Left renal cortex interstitium (tissue), 4 donors: ENCODE measurements around the gene UGT1A7. TPM values are rescaled to one million over a fixed set of nuclear protein-coding genes. Genes with fewer than 3 reads are reported as not detected.

Source experiments
- DNase-seq, 4 donors: peaks; one replicate each; pipeline ENCODE4 v3.0.0-alpha.2; 2013; ENCODE audit warnings: low read depth in 4 of 4, low spot score in 2 of 4, missing footprints in 1 of 4
- polyA plus RNA-seq, 4 donors: library from polyadenylated mRNA; unstranded; fragments of 120-200 nt; gene quantifications; one replicate each; pipeline ENCODE4 v1.2.1, GENCODE V29; 2013; ENCODE audit not compliant: insufficient read length in 4 of 4

UGT1A7 gene
- polyA plus RNA-seq, 4 donors, result not detected

DNA sequence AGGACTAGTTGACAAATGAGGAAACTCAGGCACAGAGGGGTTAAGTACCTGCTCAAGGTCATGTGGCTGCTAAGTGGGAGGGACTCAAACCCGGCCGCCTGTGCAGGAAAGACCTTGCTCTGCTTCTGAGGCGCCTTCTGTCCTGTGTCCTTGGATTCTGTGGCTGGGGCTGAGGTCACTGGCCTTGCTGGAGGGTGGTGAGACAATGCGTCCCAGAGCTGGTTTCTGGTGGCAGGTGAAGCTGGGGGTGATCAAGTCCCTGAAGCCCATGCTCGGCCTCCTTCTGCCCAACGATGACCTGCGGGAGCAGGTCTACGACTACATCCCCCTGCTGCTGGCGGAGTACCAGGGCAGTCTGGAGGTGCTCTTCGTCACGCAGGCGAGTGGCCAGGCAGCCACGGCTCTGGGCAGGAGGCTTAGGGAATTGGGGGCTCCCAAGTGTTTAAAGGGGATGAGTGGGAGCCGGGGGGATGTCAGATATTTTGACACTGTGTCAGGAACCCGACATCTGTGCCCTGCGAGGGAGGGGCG, 112.5 kb downstream of the UGT1A7 start:
- no peak for DNase-seq

- DNase-seq, result no peak
Measured at GRCh38 chr2:233795735-233796171, 114.1 kb downstream of the UGT1A7 start.

DNA sequence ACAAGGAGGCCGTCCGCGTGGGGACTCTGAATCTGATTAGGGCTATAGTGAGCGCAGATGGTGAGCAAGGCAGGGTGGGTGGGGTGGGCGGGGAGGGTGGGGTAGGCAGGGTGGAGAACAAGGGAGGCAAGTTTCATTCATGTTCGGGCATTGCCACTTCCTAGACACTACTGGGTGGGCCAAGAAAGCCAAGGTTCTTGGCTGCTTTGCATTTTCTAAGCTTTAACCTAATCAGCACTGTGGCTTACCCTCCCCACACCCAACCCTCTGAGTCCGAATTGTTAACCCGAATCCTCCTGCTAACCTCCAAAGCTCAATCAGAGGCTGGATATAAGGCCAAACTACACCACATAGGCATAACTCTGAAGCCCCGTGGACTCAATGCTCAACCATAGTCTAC, 114.6 kb downstream of the UGT1A7 start:
- DNase-seq, result no peak

DNA sequence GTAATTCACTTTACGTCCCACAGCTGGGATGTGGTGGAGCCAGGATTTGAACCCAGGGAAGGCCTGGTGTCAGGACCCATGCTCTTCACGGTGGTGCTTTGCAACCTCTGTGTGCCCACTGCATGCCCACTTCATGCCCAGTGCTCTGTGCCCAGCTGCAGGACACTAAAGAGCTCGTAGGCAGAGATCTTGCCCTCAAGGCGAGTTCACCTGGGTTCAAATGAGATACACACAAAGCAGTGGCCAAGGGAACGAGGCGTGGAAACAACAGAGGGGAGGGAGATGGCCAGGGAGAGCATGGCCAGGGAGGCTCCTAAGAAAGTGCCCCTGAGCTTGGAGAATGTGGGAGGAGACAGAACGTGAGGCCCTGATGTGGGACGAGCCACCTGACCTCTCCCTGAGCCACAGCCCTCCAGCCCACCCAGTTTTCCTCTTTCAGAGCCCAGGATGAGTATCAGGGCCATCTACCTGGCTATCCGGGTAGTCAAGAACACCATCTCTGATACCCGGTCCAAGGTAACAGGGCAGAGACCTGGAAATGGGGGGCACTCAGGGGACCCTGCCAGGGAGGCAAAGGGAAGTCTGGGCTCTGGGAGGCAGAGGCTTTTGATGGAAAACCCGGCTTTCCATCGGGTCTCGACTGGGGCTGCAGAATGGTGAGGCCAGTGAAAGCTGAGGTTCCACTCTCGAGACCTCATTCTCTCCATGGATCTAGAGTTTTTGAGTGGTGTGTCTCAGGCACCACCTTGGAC, 116.8 kb downstream of the UGT1A7 start:
- no peak for DNase-seq

DNA sequence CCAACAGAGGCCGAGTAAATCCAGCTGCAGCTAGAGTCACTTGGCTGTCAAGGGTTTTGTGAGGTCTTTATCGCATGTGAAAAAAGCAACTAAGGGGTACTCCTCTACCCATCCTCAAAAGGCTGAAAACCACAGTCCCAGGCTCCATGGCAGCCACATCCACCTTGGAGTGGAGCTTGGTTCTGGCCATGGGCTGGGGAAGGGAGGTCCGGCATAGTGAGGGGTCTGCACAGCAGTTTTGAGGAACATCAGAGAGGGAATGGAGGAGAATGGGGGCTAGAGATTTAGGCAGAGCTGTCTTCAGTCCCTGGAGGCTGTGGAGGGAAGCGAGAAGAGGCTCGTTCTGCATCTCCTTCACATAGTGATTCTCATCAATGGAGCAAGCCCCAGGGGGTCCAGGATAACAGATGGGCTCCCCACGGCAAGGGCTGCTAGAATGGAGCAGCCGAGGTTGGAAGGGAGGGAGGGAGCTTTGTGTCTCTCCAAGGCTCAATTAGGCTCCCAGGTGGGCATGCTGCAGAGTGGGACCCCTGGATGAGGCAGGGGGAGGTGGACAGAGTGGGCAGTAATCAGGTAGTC, 117.5 kb downstream of the UGT1A7 start:
- no peak for DNase-seq

DNA sequence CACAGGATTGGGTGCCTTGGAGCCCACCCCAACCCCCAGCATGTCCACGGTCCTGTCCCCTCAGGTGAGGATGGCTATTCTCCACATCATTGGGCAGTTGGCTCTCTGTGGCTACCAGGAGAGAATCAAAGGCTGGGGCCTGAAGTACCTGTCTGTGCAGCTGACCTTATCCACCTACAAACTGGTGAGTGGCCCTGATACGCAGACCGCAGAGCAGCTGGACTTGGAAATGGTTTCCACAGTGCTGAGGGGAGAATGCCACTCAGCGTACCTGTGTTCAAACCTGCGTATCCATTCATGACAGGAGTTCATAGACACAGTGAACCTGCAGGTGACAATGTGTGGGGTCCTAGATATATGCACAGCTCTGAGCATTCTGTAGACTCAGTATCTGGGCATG, 118.0 kb downstream of the UGT1A7 start:
- DNase-seq, result no peak

GRCh38 chr2:233800208-233800607, 118.5 kb downstream of the UGT1A7 start:
- DNase-seq, result no peak

- no peak for DNase-seq
Measured at GRCh38 chr2:233801357-233802131, 119.8 kb downstream of the UGT1A7 start.

GRCh38 chr2:233802132-233802815, 120.6 kb downstream of the UGT1A7 start:
- DNase-seq, result no peak

GRCh38 chr2:233803292-233803911, 121.7 kb downstream of the UGT1A7 start:
- DNase-seq, result no peak

- DNase-seq, result no peak
Measured at GRCh38 chr2:233803994-233804393, 122.3 kb downstream of the UGT1A7 start.

GRCh38 chr2:233807215-233807865, 125.6 kb downstream of the UGT1A7 start:
- DNase-seq, result no peak

- no peak for DNase-seq
Measured at GRCh38 chr2:233807966-233808935, 126.5 kb downstream of the UGT1A7 start.

DNA sequence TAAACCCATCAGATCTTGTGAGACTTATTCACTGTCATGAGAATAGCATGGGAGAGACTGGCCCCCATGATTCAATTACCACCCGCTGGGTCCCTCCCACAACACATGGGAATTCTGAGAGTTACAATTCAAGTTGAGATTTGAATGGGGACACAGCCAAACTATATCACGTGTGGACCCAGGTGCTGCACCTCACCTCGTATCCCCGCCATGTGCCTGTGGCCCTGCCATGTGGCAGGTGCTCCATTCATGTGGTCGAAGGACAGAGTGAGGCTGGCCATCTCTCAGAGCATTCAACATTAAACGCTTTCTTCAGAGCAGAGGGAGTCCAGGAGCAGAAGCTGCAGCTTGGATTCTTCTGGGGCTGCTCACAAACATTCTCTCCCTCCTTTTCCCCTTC, 128.7 kb downstream of the UGT1A7 start:
- DNase-seq, result no peak

DNA sequence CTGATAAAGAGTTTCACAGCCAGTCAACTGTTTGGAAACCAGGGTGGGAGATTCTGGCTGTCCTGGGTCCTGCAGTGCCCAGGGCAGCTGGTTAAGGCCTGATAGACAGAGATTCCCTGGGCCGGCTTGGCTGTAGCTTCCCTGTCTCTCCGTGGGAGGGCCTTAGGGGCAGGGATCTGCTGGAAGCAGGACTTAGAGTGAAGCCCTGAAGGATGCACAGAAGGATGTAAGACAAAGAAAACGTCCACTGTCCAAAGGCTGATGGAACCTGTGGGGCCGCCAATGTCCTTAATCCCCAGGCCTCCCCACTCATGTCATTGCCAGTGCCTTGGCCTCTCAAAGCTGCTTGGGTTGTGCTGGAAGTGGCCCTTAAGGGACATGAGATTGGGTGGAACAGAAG, 129.4 kb downstream of the UGT1A7 start:
- no peak for DNase-seq

DNA sequence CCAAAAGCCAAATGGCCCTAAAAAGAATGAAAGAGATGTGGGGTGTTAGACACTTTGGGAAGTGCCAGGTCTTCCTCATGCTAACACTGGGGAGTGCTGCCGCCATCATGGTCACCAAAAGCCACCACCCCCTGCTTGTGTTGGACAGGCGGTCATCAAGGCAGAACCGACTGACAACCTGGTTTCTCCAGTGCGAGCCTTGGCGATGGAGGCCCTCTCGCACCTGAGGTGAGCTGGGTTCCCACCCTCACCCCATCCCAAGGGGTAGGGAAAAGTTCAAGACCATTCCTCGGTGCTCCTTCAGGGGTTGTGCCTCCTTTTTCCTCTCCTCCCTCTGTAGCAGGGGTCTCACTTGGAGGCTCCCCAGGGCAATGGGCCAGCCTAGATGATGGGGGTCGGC, 130.0 kb downstream of the UGT1A7 start:
- no peak for DNase-seq

DNA sequence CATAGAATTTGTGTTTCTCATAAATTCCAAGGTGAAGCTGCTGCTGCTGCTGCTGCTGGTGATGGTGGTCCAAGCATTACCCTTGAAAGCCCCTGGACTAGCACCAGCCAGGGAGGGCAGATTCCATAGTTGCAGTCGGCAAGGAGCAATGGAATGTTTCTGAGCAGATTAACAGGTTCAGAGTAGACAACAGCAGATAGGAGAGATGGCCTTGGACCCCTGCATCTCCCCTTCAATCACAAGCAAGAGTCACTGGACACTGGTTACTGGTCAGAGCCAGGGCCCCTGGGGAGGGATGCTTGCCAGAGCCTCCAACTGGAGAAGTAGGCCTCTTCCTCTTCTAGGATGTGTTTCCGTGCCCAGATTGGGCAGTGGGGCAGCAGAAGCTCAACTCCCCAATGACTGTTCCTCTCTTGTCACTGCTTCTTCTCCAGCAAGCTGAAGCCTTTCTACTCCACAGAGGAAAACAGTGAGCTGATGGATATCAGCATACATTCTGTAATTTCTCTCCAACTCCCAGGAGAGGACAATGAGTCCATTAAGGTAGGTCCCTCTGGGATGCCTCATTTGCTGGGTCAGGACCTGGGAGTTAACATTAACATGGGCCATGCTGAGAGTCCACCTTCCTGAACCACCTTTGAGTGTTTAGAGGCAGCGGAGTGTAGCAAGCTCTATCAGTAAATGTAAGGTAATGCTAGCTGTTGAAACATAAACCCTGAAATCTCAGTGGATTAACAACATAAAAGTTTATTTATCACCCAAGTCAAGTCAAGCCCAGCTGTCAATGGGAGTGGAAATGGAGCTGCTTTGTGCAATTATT, 131.7 kb downstream of the UGT1A7 start:
- DNase-seq, result peak in 3 of 4 donors; percentile 35 to 50 (median 46)
